ENCODE data around the gene GPC5.

DNA sequence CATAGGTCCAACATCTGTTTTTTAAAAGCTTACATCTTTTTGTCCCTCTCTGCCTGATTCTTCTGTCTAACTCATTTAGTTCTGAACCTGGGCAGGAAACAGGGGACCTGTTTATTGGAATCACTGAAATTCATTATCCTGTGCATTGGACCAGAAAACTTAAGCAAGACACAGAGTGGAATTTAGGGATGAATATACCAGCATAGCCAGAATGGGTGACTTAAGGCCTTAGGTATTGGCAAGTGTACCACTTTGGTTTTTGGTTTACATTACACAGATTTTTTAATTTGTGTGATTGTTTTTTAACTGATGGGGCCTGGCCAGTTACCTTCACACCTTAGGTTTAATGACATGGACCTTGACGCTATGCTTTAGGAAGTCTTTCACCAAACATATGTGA lies 232.5 kb downstream of the GPC5 start:
- TF ChIP-seq CTCF (IDR thresholded peaks at IDR 0.05) (no peak), POLR2A (IDR thresholded peaks at IDR 0.05) (no peak)

All from ovary (tissue), 3 donors.